Thymus (tissue), 11 donors: ENCODE measurements around the gene CAMK2G. TPM values are rescaled to one million over a fixed set of nuclear protein-coding genes. Genes with fewer than 3 reads are reported as not detected.

Experiments
- DNase-seq, 9 donors: peaks; one replicate each; pipeline ENCODE4 v3.0.0-alpha.2; 2013; ENCODE audit warnings: low spot score in 9 of 9, low read depth in 6 of 9, missing footprints in 1 of 9
- H3K27ac ChIP-seq, 2 donors: one replicate each; pipeline ENCODE4 v1.5.1; 2013; ENCODE audit warnings: control low read depth in 1 of 2, low read depth in 1 of 2, low read length in 1 of 2, mild to moderate bottlenecking in 1 of 2, moderate library complexity in 1 of 2
- H3K27me3 ChIP-seq, 2 donors: one replicate each; pipeline ENCODE4 v1.5.1; 2013; ENCODE audit warnings: low read length in 1 of 2; ENCODE audit not compliant: control insufficient read depth in 2 of 2, insufficient read depth in 1 of 2
- H3K36me3 ChIP-seq, 2 donors: one replicate each; pipeline ENCODE4 v1.5.1; 2013; ENCODE audit warnings: low read length in 1 of 2, mild to moderate bottlenecking in 1 of 2, moderate library complexity in 1 of 2; ENCODE audit not compliant: control insufficient read depth in 2 of 2, insufficient read depth in 2 of 2
- H3K4me1 ChIP-seq, 2 donors: one replicate each; pipeline ENCODE4 v1.5.1; 2013; ENCODE audit warnings: low read length in 2 of 2; ENCODE audit not compliant: control insufficient read depth in 2 of 2, insufficient read depth in 2 of 2
- H3K4me3 ChIP-seq, 2 donors: one replicate each; pipeline ENCODE4 v1.5.1; 2013; ENCODE audit warnings: low read length in 2 of 2, control low read depth in 1 of 2, mild to moderate bottlenecking in 1 of 2
- H3K9me3 ChIP-seq, 2 donors: one replicate each; pipeline ENCODE4 v1.5.1; 2013; ENCODE audit warnings: low read length in 1 of 2, mild to moderate bottlenecking in 1 of 2; ENCODE audit not compliant: control insufficient read depth in 2 of 2, insufficient read depth in 1 of 2
- WGBS: extraction: QIAGEN DNeasy Blood & Tissue Kit; methylation state at CpG from one replicate; pipeline ENCODE4 v1.1.7; 2013; 5-methylcytosine and 5-hydroxymethylcytosine counted together
- polyA plus RNA-seq: library from polyadenylated mRNA; stranded (reverse); fragments of 200-250 nt; gene quantifications from one replicate; pipeline ENCODE4 v1.2.3, GENCODE V29; 2013
- total RNA-seq: library from RNA; stranded (reverse); fragments of 120-200 nt; gene quantifications from one replicate; pipeline ENCODE4 v1.2.4, GENCODE V29; 2013
- donor health status: healthy.

Gene CAMK2G
- total and polyA plus RNA-seq, 2 donors = 10.5 to 17.2 TPM

DNA sequence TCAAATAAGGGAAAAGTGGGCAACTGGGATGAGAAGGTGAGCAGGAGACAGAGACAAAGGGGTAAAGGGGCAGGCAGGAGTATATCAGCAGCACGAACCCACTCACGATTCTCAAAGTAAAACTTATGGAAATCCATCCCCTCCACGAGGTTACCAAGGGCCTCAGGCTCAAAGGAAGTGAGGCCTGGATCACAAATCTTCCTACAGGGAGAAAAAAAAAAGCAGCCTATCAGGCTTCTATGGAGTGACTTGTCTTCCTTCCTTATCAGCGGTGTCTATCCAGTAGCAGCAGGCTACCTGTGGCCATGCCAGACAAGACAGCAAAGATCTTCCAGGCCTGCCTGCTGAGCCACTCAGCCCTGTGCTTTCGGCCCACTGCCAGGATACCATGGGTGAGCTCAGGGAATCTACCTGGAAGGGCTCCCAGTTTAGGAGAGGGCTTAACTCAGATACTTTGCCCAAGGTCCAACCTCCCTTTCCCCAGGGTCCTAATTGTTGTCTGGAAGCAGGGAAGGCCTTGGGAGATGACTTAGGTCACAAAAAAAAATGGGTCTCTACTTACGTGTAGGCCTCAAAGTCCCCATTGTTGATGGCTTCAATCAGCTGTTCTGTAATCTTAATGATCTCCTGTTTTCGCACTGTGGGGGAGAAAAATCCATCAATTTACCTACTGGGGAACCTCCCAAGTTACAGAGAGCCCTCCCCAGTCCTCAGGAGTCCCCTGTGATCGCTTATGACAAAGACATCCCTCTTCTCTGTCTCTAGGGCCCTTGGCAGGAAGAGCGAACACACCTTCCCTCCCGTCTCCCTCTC is 57.2 kb downstream of the CAMK2G start:
- Histone ChIP-seq H3K9me3 (no peaks in the 10 kb centered on the region), H3K27me3 (no peaks in the 10 kb centered on the region), H3K4me1 (peaks cover 0 to 22% of the 10 kb centered on the region in 2 donors), H3K4me3 (no peak overlapping the region), H3K27ac (no peak overlapping the region), H3K36me3 (peaks cover 25 to 30% of the 10 kb centered on the region in 2 donors)
- WGBS = 95% methylated on average over 10 of the region's 10 CpGs
- DNase-seq = no peak

DNA sequence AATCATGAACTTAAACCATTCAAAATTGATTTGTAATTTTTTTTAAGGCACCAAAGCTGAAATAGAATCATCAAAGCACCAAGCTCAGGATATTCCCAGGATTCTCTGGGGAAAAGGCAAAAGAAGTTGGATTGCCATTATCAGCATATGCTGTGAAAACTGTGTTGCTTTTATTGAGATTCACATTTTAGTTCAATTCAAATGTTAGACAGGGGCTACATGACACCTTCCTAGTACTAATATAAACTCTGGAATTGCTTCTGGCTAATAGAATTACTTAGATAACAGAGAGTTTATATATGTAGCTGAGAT is 58.7 kb downstream of the CAMK2G start:
- no peak overlapping the region for H3K27ac ChIP-seq
- H3K9me3 ChIP-seq = no peaks in the 10 kb centered on the region
- no peak for DNase-seq
- H3K27me3 ChIP-seq = no peaks in the 10 kb centered on the region
- H3K4me1 ChIP-seq = peaks cover 1 to 23% of the 10 kb centered on the region in 2 donors
- H3K4me3 ChIP-seq = no peak overlapping the region
- H3K36me3 ChIP-seq = peaks cover 25 to 27% of the 10 kb centered on the region in 2 donors

DNA sequence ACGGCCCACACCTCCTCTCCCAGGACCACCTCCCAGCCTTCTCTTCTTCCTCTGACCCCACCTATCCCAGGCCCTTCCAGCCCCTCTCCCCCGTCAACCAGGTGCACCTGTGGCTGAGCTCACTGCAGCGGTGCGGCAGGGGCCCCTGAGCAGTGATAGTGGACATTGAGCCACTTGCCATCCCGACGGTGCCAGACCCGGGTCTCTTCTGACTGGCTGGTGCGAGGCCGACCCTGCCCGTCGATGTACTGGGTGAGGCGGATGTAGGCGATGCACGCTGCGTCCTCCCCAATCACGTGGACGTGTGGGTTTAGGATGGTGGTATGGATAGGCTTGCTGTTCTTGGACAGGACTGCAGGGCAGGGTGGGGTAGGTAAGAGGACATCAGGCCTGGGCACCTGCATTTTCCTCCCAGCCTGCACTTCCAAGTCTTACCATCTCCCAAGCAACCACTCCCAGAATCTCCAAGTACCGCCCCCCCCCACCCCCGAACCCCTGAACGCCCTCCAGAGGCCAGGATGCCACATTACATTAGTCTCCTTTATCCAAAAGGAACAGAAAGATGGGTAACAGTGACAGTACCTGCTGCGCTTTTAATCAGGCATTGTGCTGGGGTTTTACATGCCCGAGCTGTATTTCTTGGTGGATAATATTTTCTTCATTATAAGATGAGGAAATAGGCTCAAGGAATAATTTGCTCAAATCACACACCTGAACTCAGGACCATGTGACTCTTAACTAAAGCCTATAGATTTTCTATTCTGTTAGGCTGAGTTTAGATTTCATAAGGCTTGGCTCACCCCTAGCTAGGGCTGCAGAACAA is 59.2 kb downstream of the CAMK2G start:
- Histone ChIP-seq H3K9me3 (no peaks in the 10 kb centered on the region), H3K36me3 (peaks cover 25 to 27% of the 10 kb centered on the region in 2 donors), H3K27me3 (no peaks in the 10 kb centered on the region), H3K4me3 (no peak overlapping the region), H3K27ac (no peak overlapping the region), H3K4me1 (peaks cover 7 to 28% of the 10 kb centered on the region in 2 donors)
- DNase-seq = no peak
- WGBS = 94% methylated on average over 22 of the region's 22 CpGs

DNA sequence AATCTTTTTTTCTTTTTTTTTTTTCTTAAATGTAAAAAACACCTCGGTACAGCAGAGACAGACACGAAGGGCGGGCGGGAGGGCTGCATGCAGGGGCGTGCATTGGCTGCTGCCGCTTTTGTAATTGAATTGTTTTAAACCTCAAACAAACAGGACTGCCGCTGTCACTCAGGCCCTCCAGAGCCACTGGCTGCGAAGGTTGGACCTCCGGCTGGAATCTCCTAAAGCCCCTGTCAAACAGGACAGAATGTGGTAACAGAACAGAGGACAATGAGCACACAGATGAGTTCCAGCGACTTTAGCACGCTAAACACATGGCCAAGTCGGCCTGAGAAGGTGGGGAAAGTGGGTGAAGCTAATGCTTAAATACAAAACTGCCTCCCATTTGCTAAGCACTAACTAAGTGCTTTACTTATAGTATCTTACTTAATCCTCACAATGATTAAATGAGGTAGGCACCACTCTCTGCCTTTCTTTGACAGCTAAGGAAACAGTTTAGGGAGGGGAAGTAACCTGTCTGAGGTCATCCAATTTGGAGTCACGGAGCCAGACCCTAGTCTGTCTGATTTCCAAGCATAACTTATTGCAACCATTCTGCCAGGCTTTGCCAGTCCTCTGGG is 60.0 kb downstream of the CAMK2G start:
- H3K27ac ChIP-seq = no peak overlapping the region
- peaks cover 30 to 34% of the 10 kb centered on the region in 2 donors for H3K36me3 ChIP-seq
- no peaks in the 10 kb centered on the region for H3K9me3 ChIP-seq
- no peaks in the 10 kb centered on the region for H3K27me3 ChIP-seq
- H3K4me3 ChIP-seq = no peak overlapping the region
- no peak for DNase-seq
- H3K4me1 ChIP-seq = peaks cover 11 to 28% of the 10 kb centered on the region in 2 donors
- 96% methylated on average over 13 of the region's 13 CpGs for WGBS

DNA sequence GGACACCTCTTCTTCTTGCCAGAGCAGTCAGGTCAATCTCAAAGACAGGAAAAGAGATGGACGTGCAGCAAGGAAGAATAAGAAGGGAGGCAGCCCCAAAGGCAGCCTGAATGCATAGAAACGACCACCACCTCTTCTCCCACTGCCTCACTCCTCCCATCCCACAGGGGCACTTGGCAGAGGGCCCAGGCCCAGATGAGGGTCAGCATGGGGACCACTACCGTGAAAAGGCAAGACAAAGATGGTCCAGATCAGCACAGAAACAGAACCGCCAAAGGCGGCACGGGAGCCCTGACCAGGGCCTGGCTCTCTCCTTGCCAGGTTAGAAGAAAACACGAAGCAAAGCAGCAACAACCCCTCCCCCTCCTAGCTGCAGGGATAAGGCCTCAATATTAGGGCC is 61.0 kb downstream of the CAMK2G start:
- Histone ChIP-seq H3K4me1 (peaks cover 13 to 19% of the 10 kb centered on the region in 2 donors), H3K4me3 (no peak overlapping the region), H3K27ac (no peak overlapping the region), H3K27me3 (no peaks in the 10 kb centered on the region), H3K36me3 (peaks cover 38 to 44% of the 10 kb centered on the region in 2 donors), H3K9me3 (no peaks in the 10 kb centered on the region)
- 95% methylated on average over 7 of the region's 7 CpGs for WGBS
- no peak for DNase-seq

- Histone ChIP-seq H3K27me3 (no peaks in the 10 kb centered on the region), H3K9me3 (no peaks in the 10 kb centered on the region), H3K4me3 (no peak overlapping the region), H3K27ac (peak overlapping the region in 1 of 2 donors; percentile 8), H3K36me3 (peaks cover 44 to 47% of the 10 kb centered on the region in 2 donors), H3K4me1 (peaks cover 14 to 24% of the 10 kb centered on the region in 2 donors)
- 97% methylated on average over 4 of the region's 4 CpGs for WGBS
- no peak for DNase-seq
Measured at GRCh38 chr10:73812657-73813056, 61.7 kb downstream of the CAMK2G start.

DNA sequence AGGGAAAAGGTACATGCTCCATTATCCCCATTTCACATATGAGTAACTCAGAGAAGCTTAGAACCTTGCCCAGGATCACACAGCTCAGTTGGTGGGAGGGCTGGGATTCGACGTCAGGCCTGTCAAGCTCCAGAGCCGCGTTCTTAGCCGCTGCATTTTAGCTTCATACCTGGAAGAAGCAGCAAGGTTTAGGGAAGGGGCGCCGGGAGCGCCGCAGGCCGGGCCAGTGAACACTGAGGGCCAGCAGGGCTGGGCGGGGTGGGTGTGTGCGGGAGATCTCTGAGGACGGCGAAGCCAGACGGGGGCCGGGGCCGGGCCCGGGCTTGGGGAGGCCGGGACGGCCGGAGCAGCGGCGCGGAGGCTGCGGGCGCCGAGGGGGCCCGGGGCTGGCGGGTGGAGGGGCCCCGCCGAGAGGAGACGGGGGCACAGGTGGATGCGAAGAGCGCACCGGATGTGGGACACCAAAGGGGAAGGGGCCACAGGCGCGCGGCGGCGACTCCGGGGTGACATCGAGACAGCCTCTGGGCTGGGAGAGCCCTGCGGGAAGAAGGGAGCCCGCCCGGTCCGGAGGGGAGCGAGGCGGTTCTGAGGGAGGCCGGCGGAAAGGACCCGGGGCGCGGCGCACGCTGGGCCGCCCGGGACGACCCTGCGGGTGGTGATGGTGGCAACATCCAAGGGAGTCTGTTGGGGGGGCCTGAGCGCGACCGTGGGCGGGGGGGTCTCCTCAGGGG is 63.5 kb downstream of the CAMK2G start:
- Histone ChIP-seq H3K4me1 (peaks cover 23 to 39% of the 10 kb centered on the region in 2 donors), H3K9me3 (no peaks in the 10 kb centered on the region), H3K36me3 (peaks cover 52 to 54% of the 10 kb centered on the region in 2 donors), H3K27ac (peak overlapping the region; percentile 78 to 96), H3K4me3 (peak overlapping the region; percentile 66 to 98), H3K27me3 (no peaks in the 10 kb centered on the region)
- DNase-seq = peak; percentile 41 to 89 (median 69)
- under 1% methylated on average over 63 of the region's 63 CpGs for WGBS

- peaks cover 57 to 59% of the 10 kb centered on the region in 2 donors for H3K36me3 ChIP-seq
- no peaks in the 10 kb centered on the region for H3K27me3 ChIP-seq
- H3K27ac ChIP-seq = peak overlapping the region; percentile 78 to 96
- 88% methylated on average over 7 of the region's 7 CpGs for WGBS
- H3K4me1 ChIP-seq = peaks cover 23 to 39% of the 10 kb centered on the region in 2 donors
- H3K9me3 ChIP-seq = no peaks in the 10 kb centered on the region
- peak overlapping the region; percentile 66 to 98 for H3K4me3 ChIP-seq
- DNase-seq = no peak
Measured at GRCh38 chr10:73810358-73810734, 64.0 kb downstream of the CAMK2G start.
